Mammary epithelial cell (primary cell): Measurements from ENCODE around the gene EPG5.

Experiments
- CTCF ChIP-seq, 2 donors: IDR thresholded peaks in 1 of 2; conservative IDR thresholded peaks in 1 of 2; 2 replicates each; pipeline ENCODE4 v1.5.1; 2011 to 2012; ENCODE audit warnings: inconsistent platforms in 2 of 2, low read length in 2 of 2, mild to moderate bottlenecking in 2 of 2, control low read depth in 1 of 2, low read depth in 1 of 2; ENCODE audit not compliant: insufficient read depth in 1 of 2; ENCODE audit errors: extremely low read depth in 1 of 2
- EZH2 ChIP-seq: IDR thresholded peaks from 2 replicates; pipeline ENCODE4 v1.6.1; 2012; ENCODE audit warnings: low read length, inconsistent platforms, borderline replicate concordance

DNA sequence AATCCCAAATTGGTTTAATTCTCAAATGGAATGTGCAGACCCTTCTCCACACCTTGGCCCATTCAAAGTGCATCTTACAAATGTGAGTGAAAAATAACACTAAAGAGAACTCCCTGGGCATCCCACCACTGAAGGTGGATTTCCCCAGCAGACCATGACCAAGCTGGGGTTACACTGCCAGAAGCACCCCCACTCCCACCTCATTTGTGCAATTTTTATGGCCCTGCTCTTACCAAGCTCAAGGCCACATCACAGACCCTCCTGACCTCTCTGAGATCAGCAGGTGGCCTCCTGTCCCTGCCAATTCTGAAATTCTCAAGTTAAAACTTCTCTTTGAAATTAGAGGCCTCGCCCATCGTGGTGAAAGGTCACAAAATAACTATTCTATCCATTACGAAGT, 120.0 kb downstream of the EPG5 start:
- TF ChIP-seq CTCF (conservative IDR thresholded peaks at IDR 0.05 in 1 of 2, IDR thresholded peaks at IDR 0.05 in 1 of 2; ENCODE audit: extremely low read depth in 1 of 2, insufficient read depth in 1 of 2, low read depth in 1 of 2, low read length in 2 of 2) (no peak), EZH2 (no peak)
